Right kidney (tissue), 1 donor: Measurements from ENCODE around the gene ZBTB7B.

Experiments
- DNase-seq: peaks from one replicate; pipeline ENCODE4 v3.0.0-alpha.2; 2016

Gene ZBTB7B

DNA sequence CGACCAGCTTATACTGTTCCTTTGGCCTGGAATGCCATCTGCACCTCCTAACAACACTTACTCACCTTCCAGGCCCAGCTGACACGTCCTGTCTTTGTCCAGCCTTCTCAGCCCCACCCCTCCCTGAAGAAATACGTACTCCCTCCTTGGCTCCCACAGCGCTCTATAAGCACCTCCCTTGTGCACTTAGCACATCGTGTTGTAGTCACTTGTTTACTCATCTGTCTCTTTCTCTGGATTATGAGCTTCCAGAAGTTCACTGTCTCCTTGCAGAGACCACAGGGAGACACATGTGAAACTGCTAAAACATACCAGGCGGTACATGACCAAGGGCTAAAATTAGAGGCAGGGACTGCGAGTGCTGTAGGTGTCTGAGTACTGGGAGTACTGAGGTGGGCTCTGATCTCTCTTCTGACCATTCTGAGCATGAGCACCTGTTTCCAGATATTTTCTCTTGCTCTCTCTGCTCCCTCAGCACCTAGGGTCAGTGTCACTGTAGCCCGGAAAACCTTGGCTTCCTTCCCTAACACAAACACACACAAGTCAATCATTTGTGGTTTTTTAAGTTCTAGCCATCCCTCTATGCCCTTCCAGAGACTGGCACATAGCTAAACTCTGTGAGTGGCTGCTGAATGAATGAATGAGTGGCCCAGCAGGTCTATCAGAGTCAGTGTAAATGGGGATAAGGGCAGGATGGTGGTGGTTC is 36.2 kb downstream of the ZBTB7B start:
- DNase-seq: no peak

DNA sequence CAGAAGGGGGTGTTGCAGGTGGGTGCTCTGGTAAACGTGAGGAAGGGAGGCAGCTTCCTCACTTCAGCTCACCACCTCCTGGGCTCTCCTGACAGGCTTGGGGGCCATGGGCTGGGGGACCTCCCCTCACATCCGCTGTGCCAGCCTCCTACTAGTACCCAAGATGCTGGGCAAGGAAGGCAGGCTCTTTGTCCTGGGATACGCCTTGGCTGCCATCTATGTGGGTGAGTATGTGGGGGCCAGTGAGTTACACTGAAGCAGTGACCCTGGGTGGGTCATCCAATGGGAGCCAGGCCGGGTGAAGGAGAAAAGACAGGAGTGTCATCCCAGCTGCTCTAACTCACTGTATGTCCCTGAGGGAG is 36.7 kb downstream of the ZBTB7B start:
- DNase-seq: no peak

DNA sequence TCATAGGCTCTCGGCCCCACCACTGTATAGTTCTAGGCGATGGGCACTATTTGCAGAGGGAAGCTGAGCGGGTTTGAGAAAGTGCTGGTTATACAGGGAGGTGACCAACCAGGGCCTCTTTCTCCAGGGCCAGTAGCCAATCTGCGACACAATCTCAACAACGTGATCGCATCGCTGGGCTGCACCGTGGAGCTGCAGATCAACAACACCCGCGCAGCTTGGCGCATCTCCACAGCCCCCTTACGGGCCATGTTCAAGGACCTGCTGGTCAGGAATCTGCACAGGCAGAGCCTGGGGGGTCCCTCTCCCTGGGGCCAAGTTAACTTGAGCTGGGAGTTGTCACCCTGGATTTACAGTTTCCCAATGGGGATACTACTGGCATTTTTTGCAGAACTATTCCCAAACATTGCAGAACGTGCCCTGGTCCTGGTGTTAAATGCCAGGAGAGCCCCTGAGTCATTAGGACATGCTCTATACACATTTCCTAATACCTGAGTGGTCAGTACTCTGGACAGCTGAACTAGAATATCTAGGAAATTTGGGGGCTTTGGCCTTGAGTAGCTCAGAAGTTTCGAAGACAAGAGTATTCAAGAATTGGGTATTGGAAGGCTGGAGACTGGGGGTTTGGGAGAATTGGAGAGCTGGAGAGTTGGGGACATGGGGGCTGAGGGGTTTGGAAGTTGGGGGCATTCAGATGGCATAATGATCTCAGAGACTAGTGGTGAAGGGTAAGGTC is 37.9 kb downstream of the ZBTB7B start:
- no peak for DNase-seq

DNA sequence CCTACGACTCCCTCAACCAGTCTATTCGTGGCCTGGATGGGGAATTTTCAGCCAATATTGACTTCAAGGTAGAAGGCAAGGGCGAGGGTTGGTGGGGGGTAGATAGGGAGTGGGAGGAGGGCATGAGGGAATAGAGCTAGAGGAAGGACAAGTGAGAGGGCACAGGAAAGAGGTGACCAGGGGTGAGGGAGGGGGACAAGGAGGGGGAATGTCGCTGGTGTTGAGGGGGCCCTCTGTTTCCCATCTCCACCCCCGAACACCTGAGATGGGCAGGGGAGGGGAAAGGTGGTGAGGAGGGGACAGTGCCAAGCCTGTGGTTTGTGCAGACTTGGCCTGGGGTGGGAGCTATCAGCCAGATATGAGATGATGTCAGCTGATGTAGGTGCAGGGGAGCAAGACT is 40.2 kb downstream of the ZBTB7B start:
- no peak for DNase-seq

DNA sequence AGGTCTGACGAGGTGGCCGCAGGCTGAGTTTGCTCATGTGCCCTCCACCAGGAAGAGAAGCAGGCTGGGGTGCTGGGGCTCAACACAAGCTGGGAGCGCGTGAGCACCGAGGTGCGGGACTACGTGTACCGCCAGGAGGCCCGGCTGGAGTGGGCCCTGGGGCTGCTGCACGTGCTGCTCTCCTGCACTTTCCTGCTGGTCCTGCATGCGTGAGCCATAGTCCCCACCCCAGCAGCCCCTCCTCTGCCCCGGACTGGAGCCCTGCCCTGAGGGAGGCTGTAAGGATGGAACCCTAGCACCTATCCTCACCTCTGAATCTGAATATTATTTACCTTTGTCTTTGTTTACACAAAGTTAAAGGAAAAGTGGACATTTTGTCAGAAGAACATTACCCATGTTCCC is 40.7 kb downstream of the ZBTB7B start:
- DNase-seq: no peak

DNA sequence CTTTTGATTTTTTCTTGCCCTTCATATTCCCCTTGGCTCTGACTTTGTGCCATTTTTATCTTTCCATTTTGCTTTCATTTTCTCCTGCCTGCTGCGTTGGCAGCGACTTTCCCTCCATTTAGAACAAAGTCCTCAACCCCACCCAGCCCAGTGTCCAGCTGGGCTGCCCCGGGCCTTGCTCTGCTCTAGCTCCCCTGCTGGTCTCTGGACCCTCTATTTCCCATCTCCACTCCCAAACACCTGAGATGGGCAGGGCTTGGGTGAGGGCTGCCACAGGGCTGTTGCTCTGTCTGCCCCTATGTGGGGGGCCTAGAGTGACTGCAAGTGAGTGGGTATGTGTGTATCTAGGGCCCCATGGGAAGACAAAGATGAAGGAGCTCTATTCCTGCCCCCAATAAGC is 41.2 kb downstream of the ZBTB7B start:
- DNase-seq: no peak

DNA sequence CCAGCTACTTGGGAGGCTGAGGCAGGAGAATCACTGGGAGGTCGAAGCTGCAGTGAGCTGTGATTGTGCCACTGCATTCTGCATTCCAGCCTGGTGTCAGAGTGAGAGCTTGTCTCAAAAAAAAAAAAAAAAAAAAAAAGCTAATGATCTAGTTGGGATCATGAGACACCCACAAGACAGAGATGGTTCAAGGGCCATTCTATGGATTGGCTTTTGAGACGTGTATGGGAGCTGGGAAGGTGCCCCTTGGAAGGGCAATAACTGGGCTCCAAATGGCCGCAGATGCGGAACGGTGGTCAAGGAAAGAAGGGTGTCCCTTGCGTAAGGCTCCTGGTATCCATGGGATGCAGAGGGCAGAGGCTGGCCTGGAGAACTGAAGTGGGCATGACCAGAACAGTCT is 41.8 kb downstream of the ZBTB7B start:
- no peak for DNase-seq

DNA sequence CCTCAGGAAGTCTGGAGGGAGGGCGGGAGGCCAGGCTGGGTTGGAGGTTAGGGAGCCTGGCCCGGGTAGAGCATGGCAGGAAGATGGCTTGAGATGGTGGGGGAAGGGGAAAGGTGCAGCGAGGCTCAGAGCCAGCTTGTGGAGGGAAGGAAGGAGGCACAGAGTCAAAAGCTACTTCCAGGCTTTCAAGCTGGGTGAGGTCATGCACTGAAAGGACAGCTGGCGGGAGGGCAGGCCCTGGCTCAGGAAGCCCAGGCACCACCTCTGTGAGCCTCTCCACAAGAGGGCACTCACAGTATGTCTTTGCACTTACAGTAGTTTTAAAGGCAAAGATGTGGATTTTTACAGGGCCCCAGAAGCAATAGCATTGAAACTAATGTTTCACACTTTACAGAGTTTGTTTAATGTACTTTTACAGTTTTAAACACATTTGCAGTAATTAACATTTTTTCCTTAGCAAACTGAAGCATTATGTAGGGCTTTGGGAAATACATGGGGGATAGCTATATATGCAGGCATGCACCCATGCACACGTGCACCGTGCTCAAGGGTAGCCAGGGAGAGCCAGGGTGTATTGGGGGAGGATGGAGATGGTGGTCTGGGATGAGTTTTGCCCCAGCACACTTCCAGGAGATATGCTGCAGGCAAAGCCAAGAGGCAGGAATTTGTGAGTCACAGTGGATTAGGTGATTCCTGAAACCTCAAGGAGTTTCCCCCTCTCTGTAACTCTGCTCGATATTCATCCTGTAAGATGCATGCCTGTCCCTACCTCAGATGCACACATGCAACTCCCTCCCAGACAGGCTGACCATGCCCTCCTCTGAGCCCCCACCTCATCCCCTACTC is 42.4 kb downstream of the ZBTB7B start:
- peak; percentile 26 for DNase-seq

DNA sequence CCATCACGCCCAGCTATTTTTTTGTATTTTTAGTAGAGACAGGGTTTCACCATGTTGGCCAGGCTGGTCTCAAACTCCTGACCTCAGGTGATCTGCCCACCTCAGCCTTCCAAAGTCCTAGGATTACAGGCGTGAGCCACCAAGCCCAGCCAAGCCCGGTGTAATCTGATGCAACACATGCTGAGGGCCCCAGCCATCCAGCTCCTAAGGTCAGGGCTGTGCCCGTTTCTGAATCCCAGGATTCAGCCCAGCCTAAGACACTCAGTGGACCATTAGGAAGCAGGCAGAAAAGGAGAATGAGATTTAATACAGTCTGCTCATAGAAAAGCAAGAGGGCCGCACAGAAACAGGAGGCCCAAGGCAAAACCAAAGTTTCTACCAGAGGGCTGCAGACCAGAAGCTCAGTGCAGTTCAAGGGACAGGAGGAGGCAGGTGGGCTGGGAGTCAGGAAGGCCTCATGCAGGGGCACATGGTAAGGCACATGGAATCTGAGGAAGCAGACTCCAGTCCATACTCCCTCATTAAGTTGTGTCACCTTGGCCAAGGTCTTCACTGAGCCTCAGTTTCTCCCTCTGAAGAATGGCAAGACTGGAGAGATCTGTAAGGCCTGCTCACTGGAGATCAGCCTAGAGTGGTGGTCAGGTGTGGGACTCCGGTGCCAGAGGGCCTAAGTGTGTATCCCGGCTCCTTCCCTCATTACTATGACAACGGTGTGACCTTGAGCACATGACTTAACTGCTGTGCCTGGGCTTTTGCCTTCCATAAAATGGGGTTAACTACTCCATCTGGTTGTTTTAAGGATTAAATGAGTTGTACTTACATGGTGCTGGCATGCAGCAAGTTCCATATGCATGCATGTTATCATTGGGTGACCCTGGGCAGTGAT is 46.1 kb downstream of the ZBTB7B start:
- DNase-seq: no peak

DNA sequence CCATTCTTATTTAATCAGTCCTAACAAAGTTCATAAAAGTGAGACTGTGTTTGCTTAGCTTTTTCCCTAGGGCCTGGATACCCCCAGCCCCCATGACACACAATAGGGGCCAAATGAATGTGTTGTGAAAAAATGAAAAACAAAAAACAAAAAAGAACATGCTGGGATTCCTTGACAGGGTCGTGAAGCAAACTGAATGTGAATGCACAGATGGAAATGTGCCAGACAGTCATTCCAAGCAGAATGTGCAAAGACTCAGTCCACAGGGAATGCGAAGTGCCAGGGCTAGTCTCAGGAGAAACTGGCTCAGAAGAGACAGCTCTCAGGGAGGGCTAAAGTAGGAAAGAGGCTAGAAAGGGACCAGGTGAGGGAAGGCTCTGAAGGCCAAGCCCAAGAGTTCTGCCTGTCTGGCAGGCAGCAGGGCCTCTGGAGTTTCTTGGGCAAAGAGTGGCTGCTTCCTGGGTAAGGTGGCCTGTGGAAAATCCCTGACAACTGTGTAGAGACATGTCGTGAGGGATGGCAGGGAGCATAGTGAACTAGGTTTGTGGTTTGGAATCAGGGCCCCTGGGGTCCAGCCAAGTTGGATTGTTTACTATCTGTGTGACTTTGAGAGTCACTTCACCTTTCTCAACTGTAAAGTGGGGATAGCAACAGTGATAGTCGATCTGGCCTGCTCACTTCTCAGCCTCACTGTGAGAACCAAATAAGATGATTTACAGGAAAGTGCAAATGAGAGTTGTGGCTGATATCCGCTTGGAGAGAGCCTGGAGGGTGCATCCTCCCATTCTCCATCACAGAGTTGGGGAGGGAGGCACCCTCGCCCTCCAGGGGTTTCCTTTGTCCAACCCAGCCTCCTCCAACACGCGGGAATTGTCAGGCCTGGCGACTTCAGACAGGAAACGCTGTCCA is 47.3 kb downstream of the ZBTB7B start:
- no peak for DNase-seq

DNA sequence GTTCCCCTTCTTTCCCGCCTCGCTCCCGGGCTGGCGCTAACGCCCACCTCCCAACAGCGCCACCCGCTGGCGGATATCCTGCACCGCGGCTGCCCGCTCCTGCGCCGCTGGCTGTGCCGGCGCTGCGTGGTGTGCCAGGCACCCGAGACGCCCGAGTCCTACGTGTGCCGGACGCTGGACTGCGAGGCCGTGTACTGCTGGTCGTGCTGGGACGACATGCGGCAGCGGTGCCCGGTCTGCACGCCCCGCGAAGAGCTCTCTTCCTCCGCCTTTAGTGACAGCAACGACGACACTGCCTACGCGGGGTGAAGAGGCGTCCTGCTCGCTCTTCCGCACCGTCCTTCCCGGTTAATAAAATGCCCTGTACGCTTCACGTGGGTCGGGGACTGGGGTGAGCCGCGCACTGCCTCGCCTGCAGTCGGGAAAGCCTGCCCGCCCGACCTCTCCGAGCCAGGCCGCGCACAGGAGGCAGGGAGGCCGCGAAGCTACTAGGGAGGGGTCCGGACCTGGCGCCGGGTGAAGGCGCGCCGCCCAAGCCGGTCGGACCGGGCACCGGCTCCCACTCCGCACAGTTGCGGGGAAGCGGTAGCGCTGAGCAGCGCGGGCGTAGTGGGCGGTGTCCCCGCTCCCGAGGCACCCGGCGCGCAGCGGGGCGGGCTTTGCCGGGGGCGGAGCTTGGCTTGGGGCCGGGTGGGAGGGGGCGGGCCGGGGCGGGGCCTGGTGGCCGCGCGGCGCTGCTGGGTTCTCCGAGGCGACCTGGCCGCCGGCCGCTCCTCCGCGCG is 48.1 kb downstream of the ZBTB7B start, which contains the start of gene ADAM15:
Gene ADAM15 (plus strand): TSS at position 757 of the 782 bp plus-strand sequence. CDS start 71 bp downstream, outside the sequence.
- peak; percentile 93 for DNase-seq

DNA sequence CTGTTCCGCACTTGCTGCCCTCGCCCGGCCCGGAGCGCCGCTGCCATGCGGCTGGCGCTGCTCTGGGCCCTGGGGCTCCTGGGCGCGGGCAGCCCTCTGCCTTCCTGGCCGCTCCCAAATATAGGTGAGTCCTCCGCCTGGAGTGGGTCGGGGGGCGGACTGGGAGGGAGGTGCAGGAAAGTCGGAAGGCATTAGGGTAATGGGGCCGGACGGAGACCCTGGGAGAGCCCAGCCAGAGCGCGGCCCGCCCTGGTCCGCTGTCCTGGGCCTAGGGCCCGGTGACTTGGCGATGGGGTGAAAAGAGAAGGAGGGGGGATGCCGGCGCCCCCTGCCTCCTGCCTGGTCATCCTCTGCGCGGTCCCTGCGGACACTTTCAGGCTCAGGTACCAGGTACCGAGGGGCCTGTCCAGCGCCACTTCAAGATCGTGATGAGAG is 48.8 kb downstream of the ZBTB7B start:
- DNase-seq: peak; percentile 82

DNA sequence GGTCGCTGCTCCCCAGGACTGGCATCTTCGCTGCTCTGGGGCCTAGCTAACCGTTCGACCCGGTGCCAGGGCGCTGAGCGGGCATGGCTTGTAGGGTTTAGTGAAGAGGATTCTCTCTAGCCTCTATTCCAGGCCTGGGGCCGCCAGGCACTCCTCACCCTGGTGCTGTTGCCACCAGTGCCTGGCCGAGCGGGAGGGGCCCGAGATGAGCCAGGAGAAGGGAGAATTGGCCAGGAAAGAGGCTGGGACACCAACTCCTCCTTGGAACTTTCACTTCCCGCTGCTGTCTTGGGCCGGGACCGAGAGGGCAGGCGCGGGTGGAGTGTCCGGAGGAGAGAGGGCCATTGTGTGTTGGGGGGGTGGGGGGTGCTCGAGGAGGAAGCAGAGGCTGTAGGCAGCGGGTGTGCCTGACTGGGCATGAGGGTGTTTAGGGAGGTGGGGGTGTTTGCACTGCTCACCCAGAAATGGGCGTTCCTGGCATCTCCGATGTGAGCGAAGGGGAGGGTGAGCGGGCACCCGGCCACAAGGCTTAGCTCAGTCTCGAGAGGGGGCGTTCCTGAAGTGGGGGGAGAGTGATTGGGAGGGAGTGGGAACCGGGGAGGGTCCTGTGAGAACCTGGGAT is 49.3 kb downstream of the ZBTB7B start:
- DNase-seq: no peak

DNA sequence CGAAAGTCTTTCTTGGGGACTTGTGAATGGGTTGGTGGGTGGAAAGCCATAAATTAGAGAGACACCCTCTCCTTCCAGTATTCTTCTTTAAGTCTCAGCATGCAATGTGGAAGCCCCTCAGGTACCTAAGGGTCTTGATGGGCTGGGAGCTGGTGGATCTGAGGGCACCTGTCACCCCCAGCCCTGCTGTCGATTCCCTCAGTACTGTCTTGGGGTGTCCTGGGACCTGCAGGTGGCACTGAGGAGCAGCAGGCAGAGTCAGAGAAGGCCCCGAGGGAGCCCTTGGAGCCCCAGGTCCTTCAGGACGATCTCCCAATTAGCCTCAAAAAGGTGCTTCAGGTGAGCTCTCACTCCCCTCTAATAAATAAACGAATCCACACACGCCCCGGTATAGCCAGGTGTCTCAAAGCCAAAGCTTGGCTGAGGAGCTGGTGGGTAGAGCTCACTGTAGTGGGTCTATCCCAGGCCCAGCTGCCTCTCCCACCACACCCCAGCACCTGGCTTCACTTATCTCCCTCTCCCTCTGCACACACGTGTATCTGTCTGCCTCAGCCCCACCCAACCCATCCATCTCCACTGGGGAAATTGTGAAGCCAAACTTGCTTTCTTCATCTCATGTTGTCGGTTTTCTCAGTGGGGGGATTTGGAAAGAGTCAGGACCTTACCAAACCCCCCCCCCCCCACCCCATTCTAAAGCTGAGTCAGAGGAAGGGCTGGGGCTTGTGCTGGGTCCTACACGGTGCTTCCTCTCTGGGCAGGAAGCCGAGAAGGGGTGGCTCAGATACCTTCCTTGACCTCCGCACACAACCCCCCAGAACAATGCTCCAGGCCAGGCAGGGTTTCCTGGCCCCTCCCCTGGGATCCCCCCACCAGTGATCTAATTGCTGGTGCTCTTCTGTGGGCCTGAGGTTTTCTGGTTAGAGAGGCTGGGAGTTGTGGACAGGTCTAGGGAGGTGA is 50.1 kb downstream of the ZBTB7B start:
- no peak for DNase-seq

DNA sequence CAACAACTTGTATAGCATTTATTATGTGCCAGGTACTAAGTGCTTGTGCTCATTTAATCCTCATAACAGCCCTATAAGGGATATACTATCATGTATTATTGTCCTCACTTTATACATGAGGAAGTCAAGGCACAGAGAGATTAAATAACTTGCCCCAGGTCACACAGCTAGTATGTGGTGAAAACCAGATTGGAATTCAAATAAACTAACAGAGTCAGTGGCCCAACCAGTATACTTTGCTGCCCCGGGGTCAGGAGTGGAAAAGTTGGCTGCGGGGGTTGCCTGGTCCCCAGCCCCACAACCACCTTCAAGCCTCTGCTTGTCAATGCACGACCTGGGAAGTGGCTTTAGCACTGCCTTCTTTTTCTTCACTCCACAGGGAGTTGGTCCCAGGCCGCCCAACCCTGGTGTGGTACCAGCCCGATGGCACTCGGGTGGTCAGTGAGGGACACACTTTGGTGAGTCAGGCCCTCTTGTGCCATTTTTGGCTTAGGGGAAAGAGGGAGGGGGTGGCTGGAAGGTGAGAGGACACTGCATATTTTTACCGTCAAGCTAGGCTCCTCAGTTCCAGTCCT is 51.0 kb downstream of the ZBTB7B start:
- DNase-seq: no peak

DNA sequence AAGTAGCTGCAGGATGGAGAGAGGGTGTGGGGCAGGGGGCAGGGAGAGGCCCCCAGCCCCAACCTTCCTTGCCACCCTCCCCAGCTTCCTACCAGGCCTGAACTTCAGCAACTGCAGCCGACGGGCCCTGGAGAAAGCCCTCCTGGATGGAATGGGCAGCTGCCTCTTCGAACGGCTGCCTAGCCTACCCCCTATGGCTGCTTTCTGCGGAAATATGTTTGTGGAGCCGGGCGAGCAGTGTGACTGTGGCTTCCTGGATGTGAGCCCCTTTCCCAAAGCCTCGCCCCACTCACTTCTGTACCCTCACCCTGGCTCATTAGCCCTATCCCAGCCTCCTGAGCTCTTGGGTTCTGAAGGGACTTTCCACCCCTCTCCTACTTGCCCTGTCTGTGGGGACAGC is 54.5 kb downstream of the ZBTB7B start:
- DNase-seq: no peak

DNA sequence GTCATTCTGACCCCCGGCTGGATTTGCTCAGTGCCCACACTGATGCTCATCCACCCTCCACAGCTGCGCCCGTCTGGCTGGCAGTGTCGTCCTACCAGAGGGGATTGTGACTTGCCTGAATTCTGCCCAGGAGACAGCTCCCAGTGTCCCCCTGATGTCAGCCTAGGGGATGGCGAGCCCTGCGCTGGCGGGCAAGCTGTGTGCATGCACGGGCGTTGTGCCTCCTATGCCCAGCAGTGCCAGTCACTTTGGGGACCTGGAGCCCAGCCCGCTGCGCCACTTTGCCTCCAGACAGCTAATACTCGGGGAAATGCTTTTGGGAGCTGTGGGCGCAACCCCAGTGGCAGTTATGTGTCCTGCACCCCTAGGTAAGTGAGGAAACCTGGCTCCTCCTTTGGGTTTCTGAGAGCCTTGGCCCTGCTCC is 55.2 kb downstream of the ZBTB7B start:
- DNase-seq: no peak

DNA sequence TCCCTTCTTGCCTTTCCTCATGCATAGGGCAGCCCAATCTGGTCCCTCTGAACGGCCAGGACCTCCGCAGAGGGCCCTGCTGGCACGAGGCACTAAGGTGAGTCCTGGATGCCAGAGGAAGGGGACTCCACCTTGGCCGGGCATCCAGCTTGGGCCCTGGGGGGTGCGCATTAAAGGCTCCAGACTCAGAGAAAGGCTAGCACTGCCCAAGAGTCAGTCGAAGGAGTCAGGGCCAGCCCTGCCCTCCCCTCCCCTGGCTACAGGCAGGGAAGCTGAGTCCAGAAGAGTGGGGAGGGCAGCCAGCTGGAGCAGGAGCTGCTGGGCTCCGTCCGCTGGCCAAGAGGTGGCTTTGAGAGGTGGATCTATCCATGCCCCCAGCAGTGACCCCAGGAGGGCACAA is 58.1 kb downstream of the ZBTB7B start:
- no peak for DNase-seq
